ENCODE measurements around the gene CD3G.

DNA sequence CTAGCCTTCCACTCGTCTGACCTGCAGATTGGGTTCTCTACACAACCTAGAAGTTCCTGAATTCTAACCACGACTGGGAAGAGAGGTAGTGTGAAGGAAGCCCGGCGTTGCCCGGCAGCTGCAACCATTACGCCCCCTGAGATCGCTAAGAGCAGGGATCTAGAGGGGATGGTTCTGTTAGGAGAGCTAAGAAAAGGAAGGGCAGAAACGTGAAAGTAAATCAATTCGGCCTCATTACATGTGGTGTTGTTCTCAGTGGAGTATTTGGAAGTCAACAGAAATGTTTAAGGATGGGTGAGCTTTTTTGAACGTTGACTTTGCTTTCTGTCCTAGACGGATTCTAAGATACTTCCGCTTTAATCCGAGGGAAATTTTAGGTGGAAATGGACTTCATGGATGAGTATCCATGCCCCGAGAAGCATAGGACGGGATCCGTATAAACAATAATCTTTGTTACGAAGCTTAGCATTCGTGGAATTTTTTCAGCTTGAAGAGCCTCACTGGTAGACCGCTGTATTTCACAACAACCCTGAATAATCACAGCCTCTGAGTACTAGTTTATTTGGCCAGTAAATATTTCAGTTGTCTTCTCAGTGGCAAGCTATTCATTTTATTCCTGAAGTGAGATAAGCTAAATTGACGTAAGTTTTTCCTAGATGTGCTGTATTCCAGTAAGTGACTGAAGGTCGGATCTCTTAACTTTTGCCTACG lies 57.9 kb downstream of the CD3G start:
- no peak for TF ChIP-seq POLR2AphosphoS5 (IDR thresholded peaks at IDR 0.05; ENCODE audit: low read depth, low read length)
- no peak for TF ChIP-seq POLR2A (IDR thresholded peaks at IDR 0.05; ENCODE audit: low read depth, low read length)
- no peak for TF ChIP-seq TAF1 (IDR thresholded peaks at IDR 0.05; ENCODE audit: borderline replicate concordance, low read depth, low read length)

Data from GM12892 (cell line).